GM04503 (cell line): ENCODE results near the gene PRDM15.

Source experiments
- DNase-seq: peaks from one replicate; pipeline ENCODE4 v3.0.0-alpha.2; 2012; ENCODE audit warnings: low read depth

PRDM15 gene

GRCh38 chr21:41778930-41779600, 100.1 kb downstream of the PRDM15 start:
- no peak for DNase-seq

- peak; percentile 62 for DNase-seq
Observed at GRCh38 chr21:41777951-41778815, 101.0 kb downstream of the PRDM15 start.

GRCh38 chr21:41776778-41777177, 102.4 kb downstream of the PRDM15 start:
- no peak for DNase-seq

- no peak for DNase-seq
Observed at GRCh38 chr21:41775149-41775472, 104.0 kb downstream of the PRDM15 start.

DNA sequence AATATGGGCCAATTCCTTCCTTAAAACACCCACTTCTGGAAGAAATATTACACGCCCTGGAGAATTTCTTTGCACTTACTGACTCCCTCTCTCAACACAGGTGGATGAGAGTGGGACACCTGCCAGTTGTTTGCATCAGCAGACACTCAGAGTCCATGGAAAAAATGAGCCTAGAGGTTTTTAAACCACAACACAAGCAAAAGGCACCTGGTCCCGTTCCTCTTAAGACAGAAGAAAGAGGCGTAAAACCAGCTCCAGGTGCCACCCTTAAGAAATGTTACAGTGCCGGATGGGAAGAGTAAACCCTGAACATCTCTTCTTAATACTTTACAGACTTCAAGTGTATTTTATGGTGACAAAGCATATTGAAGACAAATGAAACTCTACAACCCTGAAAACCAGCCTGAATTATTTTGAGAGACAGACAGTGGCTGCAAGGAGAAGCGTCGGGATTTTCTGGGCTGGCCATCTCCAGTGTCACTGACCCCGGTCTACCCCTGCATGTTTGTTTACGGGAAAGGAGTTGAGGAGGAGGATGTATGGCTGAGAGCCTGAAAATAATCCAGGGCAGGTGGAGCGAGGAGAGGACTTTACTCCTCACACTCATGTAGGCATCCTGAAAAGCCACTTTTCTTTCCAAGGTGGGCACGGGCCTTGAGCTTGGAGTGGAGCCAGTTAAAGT, 104.5 kb downstream of the PRDM15 start:
- DNase-seq = no peak

- DNase-seq = no peak
Observed at GRCh38 chr21:41772351-41773080, 106.6 kb downstream of the PRDM15 start.

DNA sequence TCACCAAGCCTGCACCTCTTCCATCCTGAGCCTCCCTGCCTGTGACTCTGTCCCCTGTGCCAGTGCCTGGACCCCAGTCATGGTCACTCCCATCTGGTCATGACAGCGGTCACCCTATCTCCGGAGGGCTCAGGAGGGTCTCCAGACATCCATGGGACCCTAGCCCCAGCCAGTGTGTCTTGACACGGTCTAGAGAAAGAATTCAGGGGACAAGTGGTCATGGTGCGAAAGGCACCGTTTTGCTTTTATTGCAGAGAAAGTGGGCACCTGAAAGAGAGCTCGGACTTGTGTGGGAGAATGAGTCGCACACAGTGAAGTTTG, 107.6 kb downstream of the PRDM15 start:
- no peak for DNase-seq

GRCh38 chr21:41770901-41771624, 108.1 kb downstream of the PRDM15 start:
- DNase-seq = no peak

GRCh38 chr21:41769933-41770332, 109.2 kb downstream of the PRDM15 start:
- DNase-seq = no peak

DNA sequence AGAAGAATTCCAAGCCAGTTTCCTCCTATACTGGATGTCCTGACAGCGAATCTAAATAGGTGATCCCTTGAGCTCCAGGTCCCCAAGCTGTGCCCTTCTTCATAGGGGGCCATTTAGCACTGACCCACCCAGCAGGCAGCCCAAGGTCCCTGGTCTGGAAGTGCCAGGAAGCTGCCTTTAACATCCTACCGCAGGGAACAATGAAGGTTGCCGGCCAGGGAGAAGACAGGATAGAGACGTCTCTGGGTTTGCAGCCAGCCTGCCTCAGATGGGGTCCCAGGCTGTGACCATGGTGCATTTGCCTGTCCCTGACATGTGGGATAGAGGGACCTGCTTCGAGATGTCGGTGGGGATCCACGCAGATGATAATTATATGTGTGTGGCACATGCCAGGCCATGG, 109.6 kb downstream of the PRDM15 start:
- DNase-seq = no peak

DNA sequence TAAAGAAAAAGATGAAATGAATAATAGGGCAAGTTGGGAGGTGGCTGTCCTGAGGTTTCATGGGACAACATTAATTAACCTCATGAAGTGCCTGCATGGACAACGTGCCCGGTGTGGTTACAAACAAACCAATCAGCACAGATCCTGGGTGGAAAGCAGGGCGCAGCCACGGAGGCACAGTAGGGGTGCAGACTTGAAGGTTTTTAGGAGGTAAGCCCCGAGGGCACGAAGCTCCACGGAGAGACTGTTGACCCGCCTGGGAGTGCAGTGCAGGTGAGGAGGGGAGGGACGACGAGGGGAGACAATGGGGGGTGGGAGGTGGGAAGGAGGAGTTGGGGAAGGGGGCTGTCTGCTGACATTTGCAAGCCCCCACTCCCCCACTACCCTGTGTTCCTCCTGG, 110.0 kb downstream of the PRDM15 start:
- DNase-seq = no peak

DNA sequence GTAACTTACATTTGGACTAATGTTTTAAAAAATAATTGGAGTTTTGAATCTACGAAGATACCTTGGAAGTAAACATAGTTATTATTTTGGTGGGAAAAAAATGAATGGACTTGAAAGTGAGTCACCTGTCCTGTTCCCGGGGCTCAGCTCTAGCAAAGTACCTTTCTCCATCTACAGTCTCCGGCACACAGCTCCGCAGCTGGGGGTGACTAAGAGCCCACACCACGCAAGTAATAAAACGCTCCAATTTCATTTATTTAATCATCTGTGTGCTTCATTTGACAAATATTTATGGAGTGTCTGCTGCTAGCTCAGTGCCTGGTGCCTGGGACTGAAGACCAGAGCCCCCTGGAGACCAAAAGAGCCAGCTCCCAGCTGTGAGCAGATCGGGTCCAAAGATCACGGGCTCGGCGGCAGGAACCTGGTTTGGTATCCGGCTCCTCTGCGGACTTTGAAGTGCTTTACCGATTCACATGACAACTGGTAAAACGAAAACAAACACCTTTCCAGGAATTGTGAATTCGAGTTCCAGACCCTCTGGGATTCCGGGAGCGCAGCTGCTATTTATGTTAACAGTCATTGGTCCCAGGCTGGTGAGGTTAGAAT, 110.6 kb downstream of the PRDM15 start:
- DNase-seq = peak; percentile 41

GRCh38 chr21:41767606-41768436, 111.3 kb downstream of the PRDM15 start:
- no peak for DNase-seq

GRCh38 chr21:41766883-41767605, 112.1 kb downstream of the PRDM15 start, which contains the start of gene RIPK4:
TSS of gene RIPK4 (minus strand) at chr21:41767052. CDS start at chr21:41767041, 11 bp downstream.
- DNase-seq = no peak

- DNase-seq = no peak
Observed at GRCh38 chr21:41765973-41766882, 112.9 kb downstream of the PRDM15 start.

DNA sequence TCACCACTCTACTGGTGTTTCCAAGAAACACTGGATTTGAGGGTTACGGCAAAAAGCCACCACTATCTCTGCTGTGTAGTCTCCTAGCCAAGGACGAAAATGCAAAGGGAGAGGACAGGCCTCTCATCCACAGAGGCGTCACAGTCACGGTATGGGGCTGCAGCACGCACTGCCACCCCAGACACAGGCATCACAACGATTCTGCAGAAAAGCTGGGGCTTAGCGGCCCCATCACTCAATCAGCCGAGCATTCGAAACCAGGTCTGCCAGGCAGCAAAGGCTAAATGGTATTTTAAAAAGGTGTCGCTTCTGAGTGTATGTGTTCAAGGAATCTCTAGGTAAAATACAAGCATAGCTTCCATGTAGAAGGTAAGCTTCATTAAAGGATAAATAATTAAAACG, 113.7 kb downstream of the PRDM15 start:
- DNase-seq = no peak

DNA sequence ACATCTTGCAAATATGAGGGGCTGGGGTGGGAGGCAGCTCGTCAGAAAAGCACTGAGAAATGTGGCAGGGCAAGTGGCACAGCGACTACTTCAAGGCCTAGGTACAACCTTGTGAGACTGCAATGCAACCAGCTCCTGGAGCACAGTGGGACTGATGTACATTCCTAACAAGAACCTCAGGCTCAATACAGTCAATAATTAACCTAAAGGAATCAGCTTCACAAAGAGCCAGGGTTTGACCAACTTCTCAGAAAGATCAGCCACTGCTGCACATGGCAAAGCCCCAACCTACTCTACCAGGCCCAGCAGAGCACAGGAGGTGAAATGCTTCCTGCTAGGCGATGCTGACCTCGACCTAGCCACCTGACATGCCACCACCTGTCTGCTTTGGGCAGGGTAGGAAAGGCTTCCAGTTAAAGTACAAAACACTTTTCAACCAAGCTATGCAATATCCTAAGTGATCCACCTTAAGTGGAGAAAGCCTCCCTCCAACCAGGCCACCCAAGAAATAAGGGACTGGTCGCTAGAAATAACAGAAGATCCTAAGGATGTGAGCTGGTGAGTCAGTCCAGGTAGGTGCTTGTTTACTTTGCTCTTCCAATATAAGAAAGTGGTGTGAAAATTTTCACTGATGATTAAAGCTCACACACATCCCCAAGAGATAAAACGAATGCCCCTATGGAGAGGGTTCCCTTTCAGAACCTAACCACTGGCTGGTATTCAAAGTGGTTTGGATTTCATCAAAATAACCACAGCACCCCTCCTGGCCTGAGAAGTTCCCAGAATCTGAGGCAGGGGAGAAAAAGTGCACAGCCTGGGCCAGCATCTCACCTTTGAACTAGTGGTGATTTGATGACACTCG, 114.4 kb downstream of the PRDM15 start:
- no peak for DNase-seq

GRCh38 chr21:41763996-41764395, 115.1 kb downstream of the PRDM15 start:
- DNase-seq = no peak
